Prostate gland (tissue), 2 donors: Measurements from ENCODE around the gene BTBD9.

Source experiments
- CTCF ChIP-seq, 4 experiments: fragments of 200-600 bp in 2 of 4; fragments of 450-650 bp in 2 of 4; sonication (generic) in 2 of 4; IDR thresholded peaks; 1 replicate in 3 of 4; 2 replicates in 1 of 4; pipeline ENCODE4 v1.5.1; 2016 to 2019; ENCODE audit warnings: antibody characterized with exemption in 4 of 4, mild to moderate bottlenecking in 2 of 4, moderate library complexity in 2 of 4
- POLR2A ChIP-seq: fragments of 450-650 bp; IDR thresholded peaks from one replicate; pipeline ENCODE4 v1.6.1; 2016; ENCODE audit warnings: antibody characterized with exemption, mild to moderate bottlenecking
- POLR2AphosphoS5 ChIP-seq: sonication (generic); formaldehyde crosslinking; IDR thresholded peaks from one replicate; pipeline ENCODE4 v1.6.1; 2017; ENCODE audit warnings: antibody characterized with exemption

DNA sequence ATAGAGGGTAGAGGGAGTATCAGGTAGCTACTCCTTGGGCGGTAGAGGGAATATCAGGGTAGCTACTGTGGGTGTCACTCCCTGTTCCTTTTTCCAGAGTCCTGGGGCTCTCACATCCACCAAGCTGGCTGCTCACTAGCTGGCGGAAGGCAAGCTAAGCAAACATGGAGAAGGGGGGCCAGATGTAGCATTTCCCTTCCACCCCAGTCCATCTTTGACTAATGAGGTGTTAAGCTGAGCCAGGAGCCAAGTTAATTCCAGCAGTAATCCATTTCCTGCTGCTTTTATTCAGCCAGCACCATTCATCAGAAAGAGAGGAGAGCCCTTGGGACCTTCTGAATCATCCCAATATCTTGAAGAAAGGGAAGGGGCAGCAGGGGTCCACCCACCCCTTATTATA, 490.2 kb downstream of the BTBD9 start:
- no peak for TF ChIP-seq CTCF (IDR thresholded peaks at IDR 0.05)
- TF ChIP-seq POLR2AphosphoS5: no peak
- TF ChIP-seq POLR2A: no peak
